Neuronal stem cell (in vitro differentiated cells): ENCODE results near the gene HS3ST4.

Experiments
- DNase-seq: peaks from one replicate; pipeline ENCODE4 v3.0.0-alpha.2; 2013; ENCODE audit warnings: low spot score
- H2AFZ ChIP-seq: one replicate; pipeline ENCODE4 v1.6.1; 2013; ENCODE audit warnings: mild to moderate bottlenecking, low read length, inconsistent platforms
- H2AK5ac ChIP-seq: 2 replicates; pipeline ENCODE4 v1.6.1; 2013; ENCODE audit warnings: low read depth, mild to moderate bottlenecking, inconsistent platforms, low read length, moderate library complexity, mixed read lengths
- H2BK120ac ChIP-seq: 2 replicates; pipeline ENCODE4 v1.6.1; 2013; ENCODE audit warnings: low read depth, mild to moderate bottlenecking, inconsistent platforms, low read length, moderate library complexity, mixed read lengths
- H2BK12ac ChIP-seq: one replicate; pipeline ENCODE4 v1.6.1; 2013; ENCODE audit warnings: low read length, inconsistent platforms
- H2BK15ac ChIP-seq: 2 replicates; pipeline ENCODE4 v1.6.1; 2013; ENCODE audit warnings: mild to moderate bottlenecking, low read length, inconsistent platforms, mixed read lengths
- H2BK5ac ChIP-seq: one replicate; pipeline ENCODE4 v1.6.1; 2013; ENCODE audit warnings: inconsistent platforms, mild to moderate bottlenecking, low read length, moderate library complexity
- H3K14ac ChIP-seq: one replicate; pipeline ENCODE4 v1.6.1; 2013; ENCODE audit warnings: low read length, inconsistent platforms
- H3K18ac ChIP-seq: 2 replicates; pipeline ENCODE4 v1.6.1; 2013; ENCODE audit warnings: low read length, inconsistent platforms
- H3K23ac ChIP-seq: 2 replicates; pipeline ENCODE4 v1.6.1; 2013; ENCODE audit warnings: low read depth, mild to moderate bottlenecking, mixed read lengths, low read length, inconsistent platforms; ENCODE audit not compliant: poor library complexity
- H3K27ac ChIP-seq: replicated peaks from 3 replicates; pipeline ENCODE4 v1.5.1; 2013; ENCODE audit warnings: low read length, inconsistent platforms
- H3K27me3 ChIP-seq, 3 experiments: 2 replicates each; pipeline ENCODE4 v1.6.1; 2013; ENCODE audit warnings: low read length in 3 of 3, mild to moderate bottlenecking in 2 of 3, inconsistent platforms in 1 of 3, low read depth in 1 of 3, mixed read lengths in 1 of 3, moderate library complexity in 1 of 3; ENCODE audit not compliant: control insufficient read depth in 3 of 3, insufficient read depth in 3 of 3
- H3K36me3 ChIP-seq, 2 donors: replicated peaks in 1 of 2; 2 replicates each; pipeline ENCODE4 v1.6.1; 2013; ENCODE audit warnings: low read length in 2 of 2; ENCODE audit not compliant: control insufficient read depth in 2 of 2, insufficient read depth in 2 of 2
- H3K4ac ChIP-seq: 2 replicates; pipeline ENCODE4 v1.6.1; 2013; ENCODE audit warnings: inconsistent platforms, mild to moderate bottlenecking, low read length, moderate library complexity
- H3K4me1 ChIP-seq, 2 donors: 1 replicate in 1 of 2; 2 replicates in 1 of 2; pipeline ENCODE4 v1.6.1; 2013; ENCODE audit warnings: low read length in 2 of 2, low read depth in 1 of 2; ENCODE audit not compliant: control insufficient read depth in 2 of 2, insufficient read depth in 1 of 2
- H3K4me2 ChIP-seq: one replicate; pipeline ENCODE4 v1.6.1; 2013; ENCODE audit warnings: mild to moderate bottlenecking, low read length, inconsistent platforms; ENCODE audit not compliant: insufficient read depth, poor library complexity, severe bottlenecking
- H3K4me3 ChIP-seq, 2 donors: 2 replicates each; pipeline ENCODE4 v1.5.1; 2013; ENCODE audit warnings: low read length in 2 of 2, mild to moderate bottlenecking in 2 of 2, inconsistent platforms in 1 of 2, moderate library complexity in 1 of 2
- H3K79me1 ChIP-seq: one replicate; pipeline ENCODE4 v1.6.1; 2013; ENCODE audit warnings: low read depth, mild to moderate bottlenecking, inconsistent platforms, low read length, moderate library complexity
- H3K9ac ChIP-seq: one replicate; pipeline ENCODE4 v1.6.1; 2013; ENCODE audit warnings: mild to moderate bottlenecking, low read depth, low read length, inconsistent platforms; ENCODE audit not compliant: poor library complexity
- H3K9me3 ChIP-seq, 2 donors: replicated peaks in 1 of 2; 2 replicates each; pipeline versions ENCODE3 to v1.6.1; 2013; ENCODE audit warnings: low read length in 2 of 2, mild to moderate bottlenecking in 2 of 2, inconsistent platforms in 1 of 2, low read depth in 1 of 2, mixed read lengths in 1 of 2, moderate library complexity in 1 of 2; ENCODE audit not compliant: control insufficient read depth in 2 of 2, insufficient read depth in 1 of 2
- H4K8ac ChIP-seq: one replicate; pipeline ENCODE4 v1.6.1; 2013; ENCODE audit warnings: low read depth, mild to moderate bottlenecking, inconsistent platforms, low read length, moderate library complexity
- H4K91ac ChIP-seq: one replicate; pipeline ENCODE4 v1.6.1; 2013; ENCODE audit warnings: low read length, low read depth, mild to moderate bottlenecking, inconsistent platforms; ENCODE audit not compliant: poor library complexity
- WGBS, 2 donors: extraction: QIAGEN DNeasy Blood & Tissue Kit; methylation state at CpG; one replicate each; pipeline ENCODE4 v1.1.7; 2013; ENCODE audit warnings: missing lambda C conversion rate in 2 of 2, mixed read lengths in 1 of 2; ENCODE audit not compliant: insufficient read length in 2 of 2, insufficient replicate concordance in 1 of 2; ENCODE audit errors: extremely low coverage in 2 of 2; 5-methylcytosine and 5-hydroxymethylcytosine counted together

Gene HS3ST4

GRCh38 chr16:25916037-25916436 lies 224.3 kb downstream of the HS3ST4 start:
- no peak overlapping the region for H3K9ac ChIP-seq
- no peaks in the 10 kb centered on the region for H3K27me3 ChIP-seq
- H3K9me3 ChIP-seq: peaks cover 0 to 2% of the 10 kb centered on the region in 2 donors
- H2BK12ac ChIP-seq: no peak overlapping the region
- no peak overlapping the region for H3K18ac ChIP-seq
- no peak overlapping the region for H3K4ac ChIP-seq
- H4K91ac ChIP-seq: no peak overlapping the region
- no peak overlapping the region for H4K8ac ChIP-seq
- no peaks in the 10 kb centered on the region for H3K36me3 ChIP-seq
- no peak overlapping the region for H2AK5ac ChIP-seq
- no CpG with 5 or more reads among the region's 4 CpGs for WGBS, 2 donors
- H2BK15ac ChIP-seq: no peak overlapping the region
- H3K14ac ChIP-seq: no peak overlapping the region
- no peak overlapping the region for H2AFZ ChIP-seq
- H3K79me1 ChIP-seq: no peaks in the 10 kb centered on the region
- H3K4me2 ChIP-seq: no peak overlapping the region
- no peak overlapping the region for H2BK120ac ChIP-seq
- H2BK5ac ChIP-seq: no peak overlapping the region
- DNase-seq: no peak
- peaks cover 0 to 3% of the 10 kb centered on the region in 2 donors for H3K4me1 ChIP-seq
- no peak overlapping the region for H3K23ac ChIP-seq
- no peak overlapping the region for H3K4me3 ChIP-seq
- no peak overlapping the region for H3K27ac ChIP-seq

- Histone ChIP-seq H2BK120ac (no peak overlapping the region), H3K36me3 (no peaks in the 10 kb centered on the region), H4K8ac (no peak overlapping the region), H2AK5ac (no peak overlapping the region), H3K9me3 (no peaks in the 10 kb centered on the region), H2AFZ (no peak overlapping the region), H3K23ac (no peak overlapping the region), H3K4me1 (peaks cover 0 to 2% of the 10 kb centered on the region in 2 donors), H2BK5ac (no peak overlapping the region), H2BK12ac (no peak overlapping the region), H3K4me3 (no peak overlapping the region), H3K18ac (no peak overlapping the region), H3K27me3 (no peaks in the 10 kb centered on the region), H2BK15ac (no peak overlapping the region), H3K9ac (no peak overlapping the region), H3K4me2 (no peak overlapping the region), H3K79me1 (no peaks in the 10 kb centered on the region), H3K4ac (no peak overlapping the region), H3K14ac (no peak overlapping the region), H4K91ac (no peak overlapping the region), H3K27ac (no peak overlapping the region)
- no peak for DNase-seq
- WGBS, 2 donors: no CpG with 5 or more reads among the region's 2 CpGs
These were observed 230.7 kb downstream of the HS3ST4 start for GRCh38 chr16:25922438-25922837.

GRCh38 chr16:25925421-25925820 lies 233.7 kb downstream of the HS3ST4 start:
- no peak overlapping the region for H3K9ac ChIP-seq
- H2BK15ac ChIP-seq: no peak overlapping the region
- H2BK12ac ChIP-seq: no peak overlapping the region
- H3K79me1 ChIP-seq: no peaks in the 10 kb centered on the region
- no peak overlapping the region for H2BK120ac ChIP-seq
- H3K14ac ChIP-seq: no peak overlapping the region
- peaks cover 0 to 2% of the 10 kb centered on the region in 2 donors for H3K4me1 ChIP-seq
- H4K8ac ChIP-seq: no peak overlapping the region
- no peak for DNase-seq
- H3K36me3 ChIP-seq: no peaks in the 10 kb centered on the region
- no peak overlapping the region for H3K4me2 ChIP-seq
- no peak overlapping the region for H3K4ac ChIP-seq
- no peaks in the 10 kb centered on the region for H3K27me3 ChIP-seq
- H2AK5ac ChIP-seq: no peak overlapping the region
- H3K27ac ChIP-seq: no peak overlapping the region
- no peak overlapping the region for H3K23ac ChIP-seq
- H2BK5ac ChIP-seq: no peak overlapping the region
- no peak overlapping the region for H4K91ac ChIP-seq
- no CpG with 5 or more reads among the region's 8 CpGs for whole genome bisulfite sequencing, 2 donors
- H3K4me3 ChIP-seq: no peak overlapping the region
- H3K18ac ChIP-seq: no peak overlapping the region
- no peaks in the 10 kb centered on the region for H3K9me3 ChIP-seq
- H2AFZ ChIP-seq: no peak overlapping the region

- Histone ChIP-seq H2AK5ac (no peak overlapping the region), H2BK12ac (no peak overlapping the region), H3K9ac (no peak overlapping the region), H3K79me1 (no peaks in the 10 kb centered on the region), H3K14ac (no peak overlapping the region), H2BK15ac (no peak overlapping the region), H3K4ac (no peak overlapping the region), H3K27ac (no peak overlapping the region), H2BK120ac (no peak overlapping the region), H2BK5ac (no peak overlapping the region), H4K8ac (no peak overlapping the region), H3K36me3 (no peaks in the 10 kb centered on the region), H3K27me3 (no peaks in the 10 kb centered on the region), H4K91ac (no peak overlapping the region), H3K18ac (no peak overlapping the region), H3K9me3 (no peaks in the 10 kb centered on the region), H3K4me3 (no peak overlapping the region), H2AFZ (no peak overlapping the region), H3K4me1 (no peaks in the 10 kb centered on the region), H3K23ac (no peak overlapping the region), H3K4me2 (no peak overlapping the region)
- no CpG with 5 or more reads among the region's 4 CpGs for WGBS, 2 donors
- DNase-seq: no peak
These were observed 239.8 kb downstream of the HS3ST4 start for GRCh38 chr16:25931473-25932035.
